Lower leg skin (tissue), 3 donors: ENCODE data around the gene SEMA3G.

Experiments
- POLR2A ChIP-seq, 2 donors: fragments of 450-650 bp; IDR thresholded peaks; one replicate each; pipeline ENCODE4 v1.6.1; 2016 to 2017; ENCODE audit warnings: antibody characterized with exemption in 2 of 2, mild to moderate bottlenecking in 1 of 2, moderate library complexity in 1 of 2
- TF ChIP-seq, protein P1 (sequence below), 3 donors: fragments of 450-650 bp; IDR thresholded peaks; one replicate each; pipeline ENCODE4 v1.5.1; 2016; ENCODE audit warnings: antibody characterized with exemption in 3 of 3, mild to moderate bottlenecking in 3 of 3, moderate library complexity in 2 of 3

DNA sequence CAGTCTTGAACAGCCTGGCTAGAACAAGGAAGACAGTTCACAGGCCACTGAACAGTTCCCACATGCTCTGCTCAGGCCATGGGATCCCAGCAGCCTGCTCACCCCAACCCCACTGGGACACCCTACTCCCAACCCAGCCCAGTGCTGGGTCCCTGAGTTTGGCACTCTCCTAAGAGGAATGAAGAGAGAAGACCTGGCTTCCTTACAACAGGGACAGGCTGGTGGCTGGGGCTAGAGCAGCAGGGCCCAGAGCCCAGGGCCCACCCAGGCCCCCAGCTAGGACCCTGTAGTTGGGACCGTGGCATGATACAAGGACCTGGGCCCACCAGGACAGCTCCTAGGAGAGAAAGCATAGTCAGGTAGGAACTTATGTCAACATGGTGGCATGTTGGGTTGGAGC, 43.4 kb downstream of the SEMA3G start:
- TF ChIP-seq, protein P1, sequence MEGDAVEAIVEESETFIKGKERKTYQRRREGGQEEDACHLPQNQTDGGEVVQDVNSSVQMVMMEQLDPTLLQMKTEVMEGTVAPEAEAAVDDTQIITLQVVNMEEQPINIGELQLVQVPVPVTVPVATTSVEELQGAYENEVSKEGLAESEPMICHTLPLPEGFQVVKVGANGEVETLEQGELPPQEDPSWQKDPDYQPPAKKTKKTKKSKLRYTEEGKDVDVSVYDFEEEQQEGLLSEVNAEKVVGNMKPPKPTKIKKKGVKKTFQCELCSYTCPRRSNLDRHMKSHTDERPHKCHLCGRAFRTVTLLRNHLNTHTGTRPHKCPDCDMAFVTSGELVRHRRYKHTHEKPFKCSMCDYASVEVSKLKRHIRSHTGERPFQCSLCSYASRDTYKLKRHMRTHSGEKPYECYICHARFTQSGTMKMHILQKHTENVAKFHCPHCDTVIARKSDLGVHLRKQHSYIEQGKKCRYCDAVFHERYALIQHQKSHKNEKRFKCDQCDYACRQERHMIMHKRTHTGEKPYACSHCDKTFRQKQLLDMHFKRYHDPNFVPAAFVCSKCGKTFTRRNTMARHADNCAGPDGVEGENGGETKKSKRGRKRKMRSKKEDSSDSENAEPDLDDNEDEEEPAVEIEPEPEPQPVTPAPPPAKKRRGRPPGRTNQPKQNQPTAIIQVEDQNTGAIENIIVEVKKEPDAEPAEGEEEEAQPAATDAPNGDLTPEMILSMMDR (IDR thresholded peaks at IDR 0.05), result no peak
- TF ChIP-seq POLR2A (IDR thresholded peaks at IDR 0.05), result no peak
